ENCODE results near the gene DDX54. TPM values are rescaled to one million over a fixed set of nuclear protein-coding genes. Genes with fewer than 3 reads are reported as not detected.

DDX54 gene
- total RNA-seq, 1 donor from 2014 or later = 54.9 TPM

GRCh38 chr12:113232089-113232839, 47.0 kb upstream of the DDX54 start:
- TF ChIP-seq CTCF (IDR thresholded peaks at IDR 0.05) = no peak
- Histone ChIP-seq H3K36me3 (peaks cover 79% of the 10 kb centered on the region), H3K9me3 (no peaks in the 10 kb centered on the region), H3K4me1 (peaks cover 69% of the 10 kb centered on the region), H3K27me3 (ENCODE audit: low read depth) (no peaks in the 10 kb centered on the region), H3K27ac (peak overlapping the region; percentile 53), H3K4me3 (no peak overlapping the region)
- DNase-seq = no peak
- ATAC-seq = no peak
- intact Hi-C loops (cut with DNase I) = no loop called here

- intact Hi-C loops (cut with DNase I) = no loop called here
- no peak for DNase-seq
- TF ChIP-seq CTCF (IDR thresholded peaks at IDR 0.05) = no peak
- no peaks in the 10 kb centered on the region for H3K27me3 ChIP-seq (ENCODE audit: low read depth)
- peaks cover 79% of the 10 kb centered on the region for H3K36me3 ChIP-seq
- H3K4me1 ChIP-seq = peaks cover 68% of the 10 kb centered on the region
- no peak overlapping the region for H3K4me3 ChIP-seq
- H3K27ac ChIP-seq = no peak overlapping the region
- ATAC-seq = no peak
- H3K9me3 ChIP-seq = no peaks in the 10 kb centered on the region
Measured at GRCh38 chr12:113231235-113232088, 46.2 kb upstream of the DDX54 start.

GRCh38 chr12:113230315-113231234, 45.3 kb upstream of the DDX54 start:
- DNase-seq (no peak), ATAC-seq (no peak)
- peaks cover 79% of the 10 kb centered on the region for H3K36me3 ChIP-seq
- intact Hi-C loops (cut with DNase I) = no loop called here
- H3K27me3 ChIP-seq (ENCODE audit: low read depth) = no peaks in the 10 kb centered on the region
- no peak for TF ChIP-seq CTCF (IDR thresholded peaks at IDR 0.05)
- peaks cover 62% of the 10 kb centered on the region for H3K4me1 ChIP-seq
- no peak overlapping the region for H3K27ac ChIP-seq
- H3K4me3 ChIP-seq = no peak overlapping the region
- no peaks in the 10 kb centered on the region for H3K9me3 ChIP-seq

- no peak for DNase-seq
- Histone ChIP-seq H3K9me3 (no peaks in the 10 kb centered on the region), H3K4me1 (peaks cover 74% of the 10 kb centered on the region), H3K4me3 (no peak overlapping the region), H3K36me3 (peaks cover 67% of the 10 kb centered on the region), H3K27me3 (ENCODE audit: low read depth) (no peaks in the 10 kb centered on the region), H3K27ac (peak overlapping the region; percentile 31)
- no peak for TF ChIP-seq CTCF (IDR thresholded peaks at IDR 0.05)
- ATAC-seq = no peak
- intact Hi-C loops (cut with DNase I) = no loop called here
Measured at GRCh38 chr12:113228394-113229028, 43.2 kb upstream of the DDX54 start.

Data from lower lobe of right lung (tissue), 2 donors.